Stomach (tissue), 9 donors: ENCODE data around the gene TMEM119. TPM values are rescaled to one million over a fixed set of nuclear protein-coding genes. Genes with fewer than 3 reads are reported as not detected.
"Not testable (repeated sequence)": the region's sequence is repeated elsewhere in the genome, so short reads cannot be mapped to it uniquely, and the experiment has no call there.

Source experiments
- DNase-seq, 2 donors: peaks; one replicate each; pipeline versions ENCODE4 v3.0.0 to v3.0.0-alpha.2; 2013 to 2019
- H3K27ac ChIP-seq, 5 donors: fragments of 200-600 bp in 4 of 5; sonication (generic) in 4 of 5; one replicate each; pipeline ENCODE4 v1.5.1; 2013 to 2019; ENCODE audit warnings: mild to moderate bottlenecking in 1 of 5, moderate library complexity in 1 of 5
- H3K27me3 ChIP-seq, 3 donors: fragments of 200-600 bp; sonication (generic); one replicate each; pipeline ENCODE4 v1.5.1; 2017 to 2019; ENCODE audit warnings: mixed run types in 1 of 3
- H3K36me3 ChIP-seq, 4 donors: fragments of 200-600 bp; sonication (generic); 1 replicate in 3 of 4; 2 replicates in 1 of 4; pipeline ENCODE4 v1.5.1; 2016 to 2019
- H3K4me1 ChIP-seq, 4 donors: fragments of 200-600 bp; sonication (generic); one replicate each; pipeline ENCODE4 v1.5.1; 2016 to 2019
- H3K4me3 ChIP-seq, 4 donors: fragments of 200-600 bp; sonication (generic) in 3 of 4; one replicate each; pipeline ENCODE4 v1.5.1; 2016 to 2019; ENCODE audit warnings: mild to moderate bottlenecking in 1 of 4
- H3K9me3 ChIP-seq, 4 donors: fragments of 200-600 bp; sonication (generic); one replicate each; pipeline ENCODE4 v1.5.1; 2016 to 2019
- CTCF ChIP-seq, 7 experiments: fragments of 450-650 bp in 4 of 7; fragments of 200-600 bp in 3 of 7; sonication (generic) in 3 of 7; IDR thresholded peaks; one replicate each; pipeline ENCODE4 v1.5.1; 2016 to 2019; ENCODE audit warnings: antibody characterized with exemption in 7 of 7, control low read depth in 2 of 7, mild to moderate bottlenecking in 1 of 7
- EP300 ChIP-seq: sonication (generic); formaldehyde crosslinking; IDR thresholded peaks from one replicate; pipeline ENCODE4 v1.6.1; 2017; ENCODE audit warnings: antibody characterized with exemption
- POLR2A ChIP-seq, 4 donors: fragments of 450-650 bp; IDR thresholded peaks; one replicate each; pipeline ENCODE4 v1.6.1; 2016; ENCODE audit warnings: antibody characterized with exemption in 4 of 4, control low read depth in 2 of 4, mild to moderate bottlenecking in 1 of 4, moderate library complexity in 1 of 4
- POLR2AphosphoS5 ChIP-seq, 3 donors: sonication (generic); formaldehyde crosslinking; IDR thresholded peaks; one replicate each; pipeline ENCODE4 v1.6.1; 2016; ENCODE audit warnings: antibody characterized with exemption in 3 of 3
- WGBS, 5 donors: extraction: QIAGEN DNeasy Blood & Tissue Kit in 3 of 5; methylation state at CpG; one replicate each; pipeline versions ENCODE4 v1.1.5 to v1.1.7; 2013 to 2018; 5-methylcytosine and 5-hydroxymethylcytosine counted together
- intact Hi-C: fragments of 100-400 bp; cut with DNase I; formaldehyde crosslinking; loops from one replicate; pipeline ENCODE4 v1.15.1; 2023; ENCODE audit warnings: low total_unique reads
- polyA plus RNA-seq, 3 donors: library from polyadenylated mRNA; stranded (reverse); fragments of 200-250 nt; gene quantifications; one replicate each; pipeline ENCODE4 v1.2.3, GENCODE V29; 2013
- total RNA-seq, 5 donors: library from RNA; depleted of rRNA; stranded (reverse); fragments of >200 nt; gene quantifications; one replicate each; pipeline versions ENCODE4 v1.1.0 to v1.2.3, GENCODE V29; 2014 to 2016
- donor health status: healthy with polysubstance abuse.
- donor health status: Bipolar disorder and iron deficiency.
- donor health status: healthy.

Gene TMEM119
- total and polyA plus RNA-seq, 8 donors = 0.45 to 17.1 (median 11.2) TPM; not detected in 1

DNA sequence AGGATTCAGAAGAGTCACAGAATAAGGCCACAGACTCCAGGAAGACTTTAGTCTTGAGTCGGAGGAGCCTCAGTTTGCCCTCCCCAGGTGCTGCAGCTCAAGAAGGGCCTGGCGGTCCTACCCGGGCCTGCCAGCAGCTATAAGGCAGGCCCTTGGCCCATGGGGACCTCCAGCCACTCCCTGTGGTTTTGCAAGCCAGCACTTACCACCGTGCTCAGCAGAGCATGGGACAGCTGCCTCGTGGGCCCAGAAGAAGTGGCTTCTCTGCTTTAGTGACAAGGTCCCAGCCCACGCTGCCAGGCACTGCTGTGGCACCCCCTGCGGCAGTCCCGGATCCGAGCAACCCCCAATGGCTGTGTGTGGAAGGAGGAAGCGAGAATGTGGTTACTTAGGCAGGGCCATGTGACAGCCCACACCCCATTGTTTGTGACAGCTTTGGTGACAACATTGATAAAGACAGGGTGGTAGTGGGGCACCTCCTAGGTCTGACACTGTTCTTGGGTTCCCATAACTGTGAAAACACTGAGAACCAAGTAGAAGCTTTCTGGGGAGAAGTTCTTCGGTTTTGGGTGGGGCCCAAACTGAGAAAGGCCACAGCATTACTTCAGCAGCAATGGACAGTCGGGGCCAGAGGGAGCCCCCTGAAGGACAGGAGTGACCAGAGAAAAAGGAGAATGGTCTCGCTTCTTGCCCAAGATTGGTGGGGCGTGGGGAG, 35.8 kb upstream of the TMEM119 start, which contains the start of gene SELPLG:
Gene SELPLG, minus strand, starts transcription at position 361 of the 715 bp plus-strand sequence. CDS start 9,587 bp downstream, outside the sequence.
- intact Hi-C loops = no loop called here
- Histone ChIP-seq H3K4me1 (peaks cover 0 to 67% (median 42%) of the 10 kb centered on the region in 4 donors), H3K4me3 (peak within 1 kb of the TSS; percentile 12 to 39 (median 35)), H3K36me3 (no peaks in the 10 kb centered on the region), H3K27ac (peak within 1 kb of the TSS; percentile 18 to 84 (median 75)), H3K27me3 (peaks cover 0 to 28% (median 7%) of the 10 kb centered on the region in 3 donors), H3K9me3 (no peaks in the 10 kb centered on the region)
- TF ChIP-seq EP300 = no peak
- peak in 2 of 3 donors; percentile 60 to 63 for TF ChIP-seq POLR2AphosphoS5 (IDR thresholded peaks at IDR 0.05)
- TF ChIP-seq CTCF (IDR thresholded peaks at IDR 0.05) = no peak
- DNase-seq = peak; percentile 69 to 84
- 41 to 56% (median 48%) methylated on average over 14 of the region's 14 CpGs for WGBS, 5 donors

DNA sequence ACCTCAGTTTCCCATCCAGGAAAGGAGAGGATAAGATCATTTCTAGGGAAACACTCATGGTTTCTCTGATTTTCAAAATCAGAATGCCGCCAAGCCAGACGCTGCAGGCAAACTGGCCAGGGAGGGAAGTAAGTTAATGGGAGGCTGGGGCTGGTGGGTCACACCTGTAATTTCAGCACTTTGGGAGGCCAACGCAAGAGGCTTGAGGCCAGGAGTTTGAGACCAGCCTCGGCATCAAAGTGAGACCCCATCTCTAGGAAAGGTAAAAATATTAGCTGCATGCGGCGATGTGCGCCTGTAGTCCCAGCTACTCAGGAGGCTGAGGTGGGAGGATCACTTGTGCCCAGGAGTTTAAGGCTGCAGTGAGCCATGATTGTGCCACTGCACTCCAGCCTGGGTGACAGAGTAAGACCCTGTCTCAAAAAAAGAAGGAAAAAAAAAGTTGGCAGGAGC, 35.2 kb upstream of the TMEM119 start:
- peak overlapping the region; percentile 18 to 84 (median 75) for H3K27ac ChIP-seq
- intact Hi-C loops = no loop called here

DNA sequence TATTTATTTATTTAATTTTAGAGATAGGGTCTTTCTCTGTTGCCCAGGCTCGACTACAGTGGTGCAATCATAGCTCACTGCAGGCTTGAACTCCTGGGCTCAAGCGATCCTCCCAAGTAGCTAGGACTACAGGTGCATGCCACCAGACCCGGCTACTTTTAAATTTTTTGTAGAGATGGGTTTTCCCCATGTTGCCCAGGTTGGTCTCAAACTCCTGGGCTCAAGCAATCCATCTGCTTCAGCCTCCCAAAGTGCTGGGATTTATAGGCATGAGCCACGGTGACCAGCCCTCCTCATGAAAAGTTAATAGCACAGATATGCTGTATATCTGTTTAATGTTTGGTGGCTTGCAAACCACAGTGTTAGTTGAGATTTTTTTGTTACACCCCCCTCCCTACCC, 33.4 kb upstream of the TMEM119 start:
- H3K36me3 ChIP-seq, H3K9me3 ChIP-seq, intact Hi-C loops, DNase-seq: not testable (repeated sequence)
- peaks cover 0 to 23% (median 0%) of the 10 kb centered on the region in 3 donors for H3K27me3 ChIP-seq
- peak overlapping the region in 2 of 4 donors; percentile 5 to 34 for H3K4me3 ChIP-seq
- H3K4me1 ChIP-seq = peaks cover 0 to 68% (median 29%) of the 10 kb centered on the region in 4 donors
- peak overlapping the region in 3 of 5 donors; percentile 69 to 84 (median 77) for H3K27ac ChIP-seq
- WGBS, 5 donors = 77 to 90% (median 85%) methylated on average over 4 of the region's 4 CpGs

More for the DNA sequence above, 35.2 kb upstream of the TMEM119 start:
- H3K27me3 ChIP-seq = peaks cover 0 to 23% (median 1%) of the 10 kb centered on the region in 3 donors
- DNase-seq = no peak
- no peak for TF ChIP-seq POLR2A (IDR thresholded peaks at IDR 0.05)
- TF ChIP-seq CTCF (IDR thresholded peaks at IDR 0.05) = no peak
- no peak for TF ChIP-seq POLR2AphosphoS5 (IDR thresholded peaks at IDR 0.05)
- no peak for TF ChIP-seq EP300
- WGBS, 5 donors = 76 to 91% (median 87%) methylated on average over 7 of the region's 7 CpGs
- no peaks in the 10 kb centered on the region for H3K36me3 ChIP-seq
- H3K9me3 ChIP-seq = no peaks in the 10 kb centered on the region
- H3K4me1 ChIP-seq = peaks cover 0 to 67% (median 39%) of the 10 kb centered on the region in 4 donors
- peak overlapping the region; percentile 12 to 39 (median 35) for H3K4me3 ChIP-seq

DNA sequence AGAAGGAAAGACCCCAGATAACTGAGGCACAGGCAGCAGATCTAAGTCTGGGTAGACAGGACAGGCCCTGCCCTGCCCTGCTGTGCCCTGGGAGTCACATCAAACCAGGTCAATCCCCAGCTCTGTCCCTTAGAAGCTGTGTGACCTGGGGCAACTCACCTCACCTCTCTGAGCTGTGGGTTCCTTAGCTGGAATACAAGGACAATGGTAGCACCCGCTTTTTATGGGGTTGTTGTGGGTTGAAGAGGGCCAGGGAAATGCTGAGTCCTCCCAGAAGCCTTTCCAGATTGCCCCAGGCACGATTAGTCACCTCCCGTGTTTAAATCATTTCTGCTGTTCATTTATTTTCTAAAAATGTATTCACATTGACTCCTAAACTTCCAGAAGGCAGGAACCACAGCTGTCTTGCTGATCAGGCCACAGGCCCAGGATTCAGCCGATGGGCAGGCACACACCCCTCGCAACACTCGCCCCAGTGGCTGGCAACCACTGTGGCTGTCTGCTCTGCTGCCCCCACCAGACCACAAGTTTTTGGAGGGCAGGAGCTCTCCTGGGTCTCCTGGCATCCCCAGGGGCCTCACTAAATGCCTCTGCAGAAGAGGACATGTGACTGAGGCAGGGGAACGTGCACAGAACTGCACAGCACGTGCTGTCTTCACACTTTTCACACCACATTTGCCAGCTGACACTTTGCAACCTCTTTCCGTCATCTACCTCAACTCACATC, 32.8 kb upstream of the TMEM119 start:
- 62 to 73% (median 67%) methylated on average over 9 of the region's 9 CpGs for WGBS, 5 donors
- Histone ChIP-seq H3K4me3 (peak overlapping the region in 2 of 4 donors; percentile 5 to 34), H3K27ac (peak overlapping the region in 4 of 5 donors; percentile 34 to 82 (median 70))

More for the DNA sequence above, 32.8 kb upstream of the TMEM119 start:
- DNase-seq = no peak
- intact Hi-C loops = no loop called here
- Histone ChIP-seq H3K4me1 (peaks cover 0 to 61% (median 26%) of the 10 kb centered on the region in 4 donors), H3K9me3 (no peaks in the 10 kb centered on the region), H3K36me3 (no peaks in the 10 kb centered on the region), H3K27me3 (peaks cover 0 to 18% (median 0%) of the 10 kb centered on the region in 3 donors)
- TF ChIP-seq CTCF (IDR thresholded peaks at IDR 0.05) (no peak), POLR2AphosphoS5 (IDR thresholded peaks at IDR 0.05) (no peak)
